AML-193 (cell line): ENCODE results near the gene CORO2B.

Experiments
- DNase-seq, 2 experiments: peaks; one replicate each; lab custom pipeline; 2025; lab: John Stamatoyannopoulos, UW

Gene CORO2B

GRCh38 chr15:68698708-68699107, 119.9 kb downstream of the CORO2B start:
- no peak for DNase-seq

DNA sequence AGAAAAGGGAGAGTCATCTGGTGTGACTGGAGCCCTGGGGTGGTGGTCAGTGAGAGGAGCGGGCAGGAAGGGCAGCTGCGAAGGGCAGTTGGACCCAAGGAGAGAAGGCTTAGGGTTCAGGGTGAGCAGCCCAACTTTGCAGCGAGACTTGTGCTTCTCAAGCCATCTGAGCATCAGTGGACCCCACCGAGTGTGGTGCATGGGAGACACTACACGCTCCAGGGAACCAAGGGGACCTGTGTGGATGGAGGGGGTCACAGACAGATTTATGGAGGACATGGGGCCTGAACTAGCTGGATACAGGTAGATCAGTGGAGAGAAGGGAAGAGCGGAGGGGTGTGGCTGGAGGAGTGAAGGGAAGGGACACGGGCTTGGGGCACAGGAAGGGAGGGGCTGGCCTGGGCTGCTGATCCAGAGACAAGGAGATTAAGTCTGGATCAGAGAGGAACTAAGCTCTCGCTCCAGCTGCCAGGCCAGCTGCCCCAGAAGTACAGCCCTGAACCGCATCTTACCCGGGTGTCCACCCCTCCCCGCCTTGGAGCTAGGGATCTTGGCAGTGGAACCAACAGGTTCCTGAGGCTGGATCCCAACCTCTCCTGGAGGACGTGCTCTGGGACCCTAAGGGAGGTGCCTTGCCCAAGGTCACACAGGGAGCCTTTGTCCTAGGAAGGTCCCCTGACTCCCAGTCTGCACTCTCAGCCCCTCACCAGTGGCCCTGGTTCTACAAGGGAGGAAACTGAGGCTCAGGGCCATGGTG, 120.5 kb downstream of the CORO2B start:
- no peak for DNase-seq

DNA sequence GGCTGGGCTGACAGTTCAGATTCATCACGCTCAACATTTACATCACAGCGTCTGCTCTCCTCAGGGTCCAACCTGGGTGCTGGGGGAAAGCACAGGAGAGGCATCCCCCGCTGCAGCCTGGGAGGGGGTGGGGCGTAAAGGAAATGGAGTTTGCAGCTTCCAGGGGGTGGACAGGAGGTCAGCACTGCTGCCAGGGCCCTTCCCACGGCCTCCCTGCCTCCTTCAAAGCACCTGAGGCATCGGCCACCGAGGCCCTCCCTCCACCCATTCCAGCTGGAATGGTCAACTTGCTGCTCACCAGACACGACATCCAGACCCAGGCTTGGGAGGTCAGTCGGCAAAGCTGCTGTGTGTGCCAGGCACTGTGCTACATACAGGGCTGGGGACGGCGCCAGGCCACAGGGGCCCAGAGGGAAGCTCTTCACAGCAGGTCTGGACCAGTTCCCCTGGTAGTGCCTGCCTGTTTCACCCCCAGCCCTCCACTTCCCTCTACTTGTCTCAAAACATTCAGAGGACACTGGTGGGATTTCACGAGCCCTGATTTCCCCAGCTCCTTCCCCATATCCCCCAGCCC, 121.2 kb downstream of the CORO2B start:
- DNase-seq: no peak

- DNase-seq: no peak
Observed at GRCh38 chr15:68700455-68701123, 121.8 kb downstream of the CORO2B start.

DNA sequence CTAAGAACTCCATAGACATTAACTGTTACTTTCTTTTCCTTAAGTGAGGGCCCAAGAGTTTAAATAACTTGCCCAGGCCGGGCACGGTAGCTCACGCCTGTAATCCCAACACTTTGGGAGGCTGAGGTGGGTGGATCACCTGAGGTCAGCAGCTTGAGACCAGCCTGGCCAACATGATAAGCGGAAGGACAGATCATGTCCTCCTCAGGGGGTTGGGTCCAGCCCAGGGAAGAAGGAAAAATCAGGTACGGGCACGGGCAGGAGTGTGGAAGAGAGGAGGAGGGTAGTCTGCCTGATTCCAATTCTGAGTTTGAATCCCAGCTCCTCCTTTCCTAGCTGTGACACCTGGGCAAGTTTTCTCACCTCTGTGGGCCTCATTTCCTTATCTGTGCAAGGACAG, 123.1 kb downstream of the CORO2B start:
- DNase-seq: no peak

GRCh38 chr15:68704496-68705021, 125.8 kb downstream of the CORO2B start:
- no peak for DNase-seq

- DNase-seq: no peak
Observed at GRCh38 chr15:68706256-68706655, 127.5 kb downstream of the CORO2B start.

DNA sequence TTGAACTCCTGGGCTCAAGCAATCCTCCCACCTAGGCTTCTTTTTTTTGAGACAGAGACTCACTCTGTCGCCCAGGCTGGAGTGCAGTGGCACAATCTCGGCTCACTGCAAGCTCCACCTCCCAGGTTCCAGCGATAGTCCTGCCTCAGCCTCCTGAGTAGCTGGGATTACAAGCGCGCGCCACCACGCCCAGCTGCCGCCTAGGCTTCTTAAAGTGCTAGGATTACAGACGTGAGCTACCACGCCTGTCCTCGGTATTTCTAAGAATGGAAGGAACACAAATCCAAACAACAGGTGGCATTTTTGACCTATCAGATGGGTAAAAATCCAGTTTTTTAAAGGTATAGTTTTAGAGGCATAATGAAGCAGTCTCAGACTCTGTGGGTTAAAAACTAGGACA, 128.1 kb downstream of the CORO2B start:
- DNase-seq: no peak

GRCh38 chr15:68707386-68707785, 128.6 kb downstream of the CORO2B start:
- DNase-seq: no peak

- DNase-seq: no peak
Observed at GRCh38 chr15:68709876-68710275, 131.1 kb downstream of the CORO2B start.

DNA sequence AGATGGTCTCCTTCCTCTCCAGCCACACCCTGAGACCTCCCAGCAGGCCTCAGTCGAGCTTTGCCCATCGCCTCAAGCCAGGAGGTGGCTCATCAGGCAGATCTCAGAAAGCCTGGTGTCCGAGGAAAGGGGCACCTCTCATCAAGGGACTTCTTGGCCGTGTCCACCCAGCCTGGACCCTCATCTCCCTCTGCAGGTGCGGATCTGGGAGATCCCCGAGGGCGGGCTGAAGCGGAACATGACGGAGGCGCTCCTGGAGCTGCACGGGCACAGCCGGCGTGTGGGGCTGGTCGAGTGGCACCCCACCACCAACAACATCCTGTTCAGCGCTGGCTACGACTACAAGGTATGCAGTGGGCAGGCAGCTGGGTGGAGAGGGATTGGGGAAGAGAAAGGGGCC, 131.7 kb downstream of the CORO2B start:
- no peak for DNase-seq

- DNase-seq: no peak
Observed at GRCh38 chr15:68711406-68711805, 132.6 kb downstream of the CORO2B start.

GRCh38 chr15:68712886-68713285, 134.1 kb downstream of the CORO2B start:
- no peak for DNase-seq

- DNase-seq: no peak
Observed at GRCh38 chr15:68713874-68714273, 135.1 kb downstream of the CORO2B start.

GRCh38 chr15:68715111-68715510, 136.3 kb downstream of the CORO2B start:
- DNase-seq: no peak

GRCh38 chr15:68717951-68718350, 139.2 kb downstream of the CORO2B start:
- DNase-seq: no peak

DNA sequence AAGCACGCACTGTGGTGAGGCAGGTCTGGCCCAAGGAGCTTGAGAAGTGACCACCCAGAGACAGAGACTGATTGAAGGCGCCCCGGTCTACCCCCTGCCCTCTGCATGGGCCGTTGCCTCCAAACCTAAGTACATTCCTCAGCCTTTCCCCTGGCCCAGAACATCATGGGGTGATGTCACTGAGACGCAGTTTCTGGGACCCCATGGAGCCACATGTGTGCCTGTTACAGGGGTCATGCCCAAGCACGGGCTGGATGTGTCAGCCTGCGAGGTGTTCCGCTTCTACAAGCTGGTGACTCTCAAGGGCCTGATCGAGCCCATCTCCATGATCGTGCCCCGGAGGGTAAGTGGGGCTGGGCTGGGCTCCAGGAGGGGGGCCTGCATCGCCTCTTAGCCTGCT, 139.7 kb downstream of the CORO2B start:
- no peak for DNase-seq

DNA sequence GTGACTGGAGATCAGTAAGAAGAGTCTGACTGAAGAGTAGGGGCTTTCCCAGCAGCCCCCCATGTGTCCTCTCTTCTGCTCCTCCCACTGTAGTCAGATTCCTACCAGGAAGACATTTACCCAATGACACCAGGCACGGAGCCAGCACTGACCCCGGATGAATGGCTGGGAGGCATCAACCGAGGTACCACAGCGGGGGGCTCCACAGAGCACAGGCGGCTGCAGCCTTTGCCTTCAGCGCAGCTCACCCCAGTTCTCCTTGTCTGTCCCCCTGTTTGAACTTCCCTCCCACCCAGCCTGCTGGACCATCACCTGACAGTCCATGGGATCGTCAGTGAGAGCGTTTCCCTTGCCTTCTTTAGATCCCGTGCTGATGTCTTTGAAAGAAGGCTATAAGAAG, 140.3 kb downstream of the CORO2B start:
- DNase-seq: no peak

- no peak for DNase-seq
Observed at GRCh38 chr15:68719672-68720071, 140.9 kb downstream of the CORO2B start.

- no peak for DNase-seq
Observed at GRCh38 chr15:68721886-68722285, 143.1 kb downstream of the CORO2B start.

- DNase-seq: no peak
Observed at GRCh38 chr15:68725736-68726135, 146.9 kb downstream of the CORO2B start.

DNA sequence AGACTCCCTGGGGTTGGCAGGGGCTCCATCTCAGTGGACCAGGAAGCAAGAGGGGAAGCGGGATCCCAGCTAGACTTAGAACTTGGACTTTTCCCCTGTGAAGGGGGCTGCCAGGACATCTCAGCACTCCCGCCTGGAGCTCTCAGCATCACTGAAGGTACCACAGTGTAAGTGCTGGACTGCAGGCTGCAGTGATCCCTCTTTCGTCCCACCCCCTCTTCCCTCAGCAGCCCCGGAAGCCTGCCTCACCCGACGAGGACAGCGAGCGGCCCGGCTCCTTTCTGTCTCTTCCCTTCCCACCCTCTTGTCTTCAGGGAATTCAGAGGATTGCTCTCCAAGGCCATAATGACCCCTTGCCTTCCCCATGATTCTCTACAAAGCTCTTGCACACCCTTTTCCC, 147.5 kb downstream of the CORO2B start:
- no peak for DNase-seq

DNA sequence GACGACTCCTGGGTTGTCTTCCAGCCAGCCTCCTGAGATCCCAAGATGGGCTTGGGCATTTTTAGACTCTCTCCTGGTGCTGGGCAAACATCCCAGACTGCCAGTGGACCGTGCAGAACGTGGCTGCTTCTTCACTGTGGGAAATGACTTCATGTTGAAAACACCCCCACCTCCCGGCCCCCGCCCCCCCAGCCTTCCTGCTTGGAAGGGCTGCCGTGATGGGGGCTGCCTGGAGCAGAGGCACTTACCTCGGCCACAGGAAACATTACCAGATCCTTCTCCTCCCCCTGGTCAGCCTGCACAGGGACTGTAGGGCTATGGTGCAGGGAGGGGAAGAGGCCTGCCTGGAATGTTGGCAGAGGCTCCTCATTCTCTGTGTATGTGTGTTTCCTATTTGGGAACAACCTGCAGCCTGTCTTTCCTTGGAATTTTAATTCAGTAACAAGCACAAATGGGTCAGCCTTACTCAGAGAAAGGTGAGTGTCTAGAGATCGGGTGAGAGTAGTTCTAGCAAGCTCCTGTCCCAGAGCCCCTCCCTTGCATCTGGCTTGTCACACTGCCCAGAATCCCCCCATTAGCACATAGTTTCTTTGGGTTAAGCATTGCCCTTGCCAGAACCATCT, 151.1 kb downstream of the CORO2B start:
- no peak for DNase-seq
